Activated CD8-positive, alpha-beta memory T cell treated with anti-CD3 and anti-CD28 coated beads, Interleukin-2, amount 50 U/mL, for 24 hours (primary cell): ENCODE measurements around the gene GPR149.
"Not testable (repeated sequence)": the region's sequence is repeated elsewhere in the genome, so short reads cannot be mapped to it uniquely, and the experiment has no call there.

Experiments used
- DNase-seq: peaks from one replicate; pipeline ENCODE4 v3.0.0-alpha.2; 2020; ENCODE audit errors: extremely low read depth

The GPR149 gene

GRCh38 chr3:154430014-154430413 lies at the start of gene GPR149:
GPR149 (minus strand) TSS chr3:154430190; CDS start chr3:154429615, 575 bp downstream.
- DNase-seq = no peak

- no peak for DNase-seq
Measured at GRCh38 chr3:154473769-154474168, 43.8 kb upstream of the GPR149 start.

GRCh38 chr3:154469585-154469984 lies 39.6 kb upstream of the GPR149 start:
- no peak for DNase-seq

GRCh38 chr3:154464440-154465190 lies 34.6 kb upstream of the GPR149 start:
- no peak for DNase-seq

GRCh38 chr3:154458560-154458959 lies 28.6 kb upstream of the GPR149 start:
- DNase-seq = no peak

GRCh38 chr3:154439081-154439480 lies 9.1 kb upstream of the GPR149 start:
- DNase-seq = not testable (repeated sequence)

GRCh38 chr3:154431043-154431442 lies 1.1 kb upstream of the GPR149 start:
- DNase-seq = no peak

- no peak for DNase-seq
Measured at GRCh38 chr3:154428286-154429206, 1.4 kb downstream of the GPR149 start.

- DNase-seq = no peak
Measured at GRCh38 chr3:154427685-154428285, 2.2 kb downstream of the GPR149 start.

GRCh38 chr3:154422694-154423093 lies 7.3 kb downstream of the GPR149 start:
- DNase-seq = no peak

GRCh38 chr3:154421083-154421482 lies 8.9 kb downstream of the GPR149 start:
- no peak for DNase-seq

GRCh38 chr3:154398084-154398967 lies 31.7 kb downstream of the GPR149 start:
- no peak for DNase-seq

- no peak for DNase-seq
Measured at GRCh38 chr3:154389861-154390260, 40.1 kb downstream of the GPR149 start.

- DNase-seq = no peak
Measured at GRCh38 chr3:154384479-154384878, 45.5 kb downstream of the GPR149 start.

- DNase-seq = no peak
Measured at GRCh38 chr3:154378311-154378710, 51.7 kb downstream of the GPR149 start.

- DNase-seq = no peak
Measured at GRCh38 chr3:154367221-154367620, 62.8 kb downstream of the GPR149 start.

GRCh38 chr3:154364849-154365248 lies 65.1 kb downstream of the GPR149 start:
- DNase-seq = no peak

- no peak for DNase-seq
Measured at GRCh38 chr3:154361099-154361498, 68.9 kb downstream of the GPR149 start.

GRCh38 chr3:154356009-154356408 lies 74.0 kb downstream of the GPR149 start:
- DNase-seq = no peak

- DNase-seq = no peak
Measured at GRCh38 chr3:154349223-154349622, 80.8 kb downstream of the GPR149 start.

GRCh38 chr3:154345422-154346122 lies 84.4 kb downstream of the GPR149 start:
- no peak for DNase-seq
